Fibroblast of skin of scalp (primary cell): ENCODE results near the gene ZNF800.

Source experiments
- DNase-seq: peaks from one replicate; pipeline ENCODE4 v3.0.0-alpha.2; 2013

ZNF800 gene

GRCh38 chr7:127390186-127390816 is 2.2 kb downstream of the ZNF800 start:
- no peak for DNase-seq

- DNase-seq = no peak
Measured at GRCh38 chr7:127389321-127389720, 3.2 kb downstream of the ZNF800 start.

GRCh38 chr7:127387974-127388373 is 4.5 kb downstream of the ZNF800 start:
- DNase-seq = no peak

GRCh38 chr7:127383123-127383835 is 9.2 kb downstream of the ZNF800 start:
- DNase-seq = peak; percentile 7

- no peak for DNase-seq
Measured at GRCh38 chr7:127382301-127383085, 10.0 kb downstream of the ZNF800 start.

- no peak for DNase-seq
Measured at GRCh38 chr7:127380479-127380878, 12.0 kb downstream of the ZNF800 start.

- DNase-seq = no peak
Measured at GRCh38 chr7:127379642-127380041, 12.9 kb downstream of the ZNF800 start.

GRCh38 chr7:127378537-127378936 is 14.0 kb downstream of the ZNF800 start:
- DNase-seq = no peak

- DNase-seq = no peak
Measured at GRCh38 chr7:127377425-127377824, 15.1 kb downstream of the ZNF800 start.

GRCh38 chr7:127375631-127376030 is 16.9 kb downstream of the ZNF800 start:
- no peak for DNase-seq

GRCh38 chr7:127367679-127368078 is 24.8 kb downstream of the ZNF800 start:
- no peak for DNase-seq

- no peak for DNase-seq
Measured at GRCh38 chr7:127366680-127367079, 25.8 kb downstream of the ZNF800 start.

GRCh38 chr7:127365957-127366315 is 26.6 kb downstream of the ZNF800 start:
- DNase-seq = no peak

- DNase-seq = no peak
Measured at GRCh38 chr7:127365164-127365956, 27.1 kb downstream of the ZNF800 start.

- DNase-seq = no peak
Measured at GRCh38 chr7:127362364-127363027, 30.0 kb downstream of the ZNF800 start.

GRCh38 chr7:127361736-127362135 is 30.8 kb downstream of the ZNF800 start:
- DNase-seq = no peak

GRCh38 chr7:127359011-127359410 is 33.5 kb downstream of the ZNF800 start:
- DNase-seq = no peak

- DNase-seq = no peak
Measured at GRCh38 chr7:127353897-127354296, 38.6 kb downstream of the ZNF800 start.

- DNase-seq = no peak
Measured at GRCh38 chr7:127350586-127350985, 41.9 kb downstream of the ZNF800 start.

GRCh38 chr7:127349881-127350280 is 42.6 kb downstream of the ZNF800 start:
- no peak for DNase-seq

- no peak for DNase-seq
Measured at GRCh38 chr7:127348247-127348631, 44.3 kb downstream of the ZNF800 start.

- peak; percentile 67 for DNase-seq
Measured at GRCh38 chr7:127347567-127348246, 44.8 kb downstream of the ZNF800 start.
